HG03135 (cell line): ENCODE measurements around the gene MTX2.
A peak's percentile ranks its signal among the peaks of the same experiment; 100 is the strongest.
"Not testable (repeated sequence)": the region's sequence is repeated elsewhere in the genome, so short reads cannot be mapped to it uniquely, and the experiment has no call there.

Source experiments
- ATAC-seq: cut with Tn5 transposase; IDR thresholded peaks from one replicate; pipeline ENCODE4 v1.9.1; 2021; ENCODE audit warnings: mild to moderate bottlenecking, moderate library complexity; ENCODE audit not compliant: unreplicated experiment

The MTX2 gene

DNA sequence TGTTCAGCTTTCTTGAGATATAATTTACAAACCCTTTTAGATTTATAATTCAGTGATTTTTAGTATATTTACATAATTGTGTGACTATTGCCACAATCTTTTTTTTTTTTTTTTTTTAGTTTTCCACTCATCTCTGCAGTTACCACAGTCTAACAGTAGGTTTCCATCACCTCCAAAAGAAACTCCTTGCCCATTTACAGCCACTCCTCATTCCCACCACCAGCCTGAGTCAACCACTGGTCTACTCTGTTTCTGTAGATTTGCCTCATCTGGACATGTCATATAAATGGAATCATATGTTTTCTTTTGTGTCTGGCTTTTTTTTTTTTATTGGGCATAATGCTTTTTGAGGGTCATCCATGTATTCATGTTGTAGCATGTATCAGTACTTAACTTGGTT is 16.1 kb downstream of the MTX2 start:
- ATAC-seq: no peak

DNA sequence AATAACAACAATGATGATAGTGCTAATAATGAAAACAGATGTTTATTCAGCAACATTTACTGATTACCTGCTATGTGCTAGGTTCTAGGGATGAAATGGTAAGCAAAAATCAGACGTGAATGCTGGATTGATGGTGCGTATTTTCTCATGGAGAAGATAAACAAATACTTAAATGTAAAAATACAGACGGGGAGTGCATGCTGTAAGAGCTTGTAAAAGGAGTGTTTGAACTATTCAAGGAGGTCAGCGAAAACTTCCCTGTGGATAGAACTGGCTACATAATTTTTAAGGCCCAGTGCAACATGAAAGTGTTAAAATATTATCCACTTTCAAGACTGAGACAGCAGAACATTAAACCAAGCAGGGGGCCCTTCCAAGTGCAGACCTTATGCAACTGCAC is 22.1 kb downstream of the MTX2 start:
- no peak for ATAC-seq

- ATAC-seq: peak; percentile 85
Measured at GRCh38 chr2:176291809-176292283, 22.6 kb downstream of the MTX2 start.

GRCh38 chr2:176292608-176293007 is 23.4 kb downstream of the MTX2 start:
- no peak for ATAC-seq

- no peak for ATAC-seq
Measured at GRCh38 chr2:176293334-176293733, 24.1 kb downstream of the MTX2 start.

GRCh38 chr2:176297067-176297466 is 27.8 kb downstream of the MTX2 start:
- no peak for ATAC-seq

DNA sequence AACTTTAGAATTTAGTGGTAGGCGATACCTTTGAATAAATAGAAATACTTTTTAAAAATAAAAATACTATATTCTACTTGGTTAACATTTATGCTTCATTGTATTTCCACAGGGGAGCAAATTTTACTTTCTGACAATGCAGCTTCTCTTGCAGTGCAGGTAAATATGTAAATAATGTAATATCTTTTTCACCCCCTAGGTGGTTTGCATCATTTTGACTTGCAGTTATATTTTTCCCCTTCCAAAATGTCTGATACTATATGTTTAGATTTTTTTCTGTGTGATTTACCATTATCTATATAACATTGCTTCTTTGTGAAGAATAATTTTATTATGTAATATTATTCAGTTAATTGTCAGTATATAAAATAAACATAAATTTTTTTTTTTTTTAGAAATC is 28.5 kb downstream of the MTX2 start:
- no peak for ATAC-seq

GRCh38 chr2:176306020-176306419 is 36.8 kb downstream of the MTX2 start:
- not testable (repeated sequence) for ATAC-seq

GRCh38 chr2:176317199-176317598 is 48.0 kb downstream of the MTX2 start:
- no peak for ATAC-seq

- ATAC-seq: no peak
Measured at GRCh38 chr2:176317623-176318065, 48.4 kb downstream of the MTX2 start.

- ATAC-seq: no peak
Measured at GRCh38 chr2:176321916-176322315, 52.7 kb downstream of the MTX2 start.

GRCh38 chr2:176324862-176325261 is 55.6 kb downstream of the MTX2 start:
- ATAC-seq: no peak

DNA sequence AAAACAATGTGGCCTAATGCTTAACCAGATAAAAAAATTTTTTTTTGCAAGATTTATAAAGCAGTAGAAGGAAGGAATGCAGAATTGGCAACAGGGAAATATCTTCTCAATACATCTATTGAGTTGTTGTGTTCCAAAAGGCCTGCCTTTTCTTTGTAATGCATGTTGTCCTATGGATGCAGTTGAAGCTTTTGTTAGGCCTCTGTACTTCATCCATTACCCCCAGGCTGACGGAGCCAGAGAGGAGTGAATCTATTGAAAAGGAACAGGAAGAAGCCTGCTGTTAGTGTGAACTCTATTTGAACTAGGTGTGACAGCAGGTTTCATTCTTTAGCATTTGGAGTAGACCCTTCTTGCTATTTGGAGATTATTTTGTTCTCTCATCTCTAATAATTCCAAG is 56.5 kb downstream of the MTX2 start:
- no peak for ATAC-seq

DNA sequence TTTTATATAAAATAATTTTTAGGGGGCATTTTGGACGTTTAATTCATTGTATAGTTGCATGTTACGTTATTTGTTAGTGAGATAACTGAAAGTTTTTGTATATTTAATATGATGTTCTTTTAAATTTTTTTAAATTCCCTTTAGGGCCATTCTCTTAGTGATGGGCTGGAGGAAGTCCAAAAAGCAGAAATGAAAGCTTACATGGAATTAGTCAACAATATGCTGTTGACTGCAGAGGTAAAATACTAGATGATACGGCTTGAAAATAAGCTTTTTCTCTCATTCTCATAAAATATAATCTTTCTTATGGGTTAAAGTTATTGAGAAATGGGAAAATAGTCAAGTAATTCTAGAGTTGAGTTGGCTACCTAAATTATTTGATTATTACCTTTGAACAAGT is 58.9 kb downstream of the MTX2 start:
- ATAC-seq: no peak

DNA sequence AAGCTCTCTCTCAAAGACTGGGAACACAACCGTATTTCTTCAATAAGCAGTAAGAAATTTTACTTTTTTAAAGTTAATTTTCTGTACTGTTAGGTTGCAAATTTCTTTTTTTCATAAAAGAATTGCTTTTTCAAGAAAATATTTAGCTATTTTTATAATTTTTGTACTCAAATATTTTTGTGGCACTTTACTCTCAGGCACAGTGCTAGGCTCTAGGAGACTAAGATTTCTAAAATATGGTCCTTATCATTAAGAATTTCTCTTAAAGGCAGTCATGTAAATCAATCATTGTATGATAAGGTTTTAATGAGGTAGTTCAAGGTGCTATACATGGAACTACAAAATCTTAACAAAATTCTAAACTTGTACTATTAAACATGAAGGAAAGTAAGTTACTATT is 61.4 kb downstream of the MTX2 start:
- no peak for ATAC-seq

DNA sequence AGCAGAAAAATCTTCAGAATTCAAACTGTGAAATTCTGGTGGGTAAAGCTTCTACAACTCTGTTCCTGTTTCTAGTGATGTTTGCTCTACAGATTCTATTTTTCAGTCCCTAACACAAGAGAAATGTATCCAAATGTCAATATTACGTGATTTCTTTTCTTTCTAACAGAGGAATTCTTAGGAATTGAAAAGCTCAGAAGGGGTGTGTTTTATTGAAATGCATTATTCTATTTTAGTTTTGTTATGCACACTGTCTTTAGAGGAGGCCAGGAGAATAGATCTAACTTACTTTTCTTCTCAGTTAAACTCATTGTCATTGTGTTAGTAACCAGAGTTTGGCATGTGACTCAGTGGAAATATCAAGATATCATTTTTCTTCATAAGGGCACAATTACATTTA is 62.4 kb downstream of the MTX2 start:
- ATAC-seq: no peak

GRCh38 chr2:176334729-176335128 is 65.5 kb downstream of the MTX2 start:
- no peak for ATAC-seq

GRCh38 chr2:176338395-176338794 is 69.2 kb downstream of the MTX2 start:
- ATAC-seq: no peak

GRCh38 chr2:176339208-176339607 is 70.0 kb downstream of the MTX2 start:
- ATAC-seq: no peak

DNA sequence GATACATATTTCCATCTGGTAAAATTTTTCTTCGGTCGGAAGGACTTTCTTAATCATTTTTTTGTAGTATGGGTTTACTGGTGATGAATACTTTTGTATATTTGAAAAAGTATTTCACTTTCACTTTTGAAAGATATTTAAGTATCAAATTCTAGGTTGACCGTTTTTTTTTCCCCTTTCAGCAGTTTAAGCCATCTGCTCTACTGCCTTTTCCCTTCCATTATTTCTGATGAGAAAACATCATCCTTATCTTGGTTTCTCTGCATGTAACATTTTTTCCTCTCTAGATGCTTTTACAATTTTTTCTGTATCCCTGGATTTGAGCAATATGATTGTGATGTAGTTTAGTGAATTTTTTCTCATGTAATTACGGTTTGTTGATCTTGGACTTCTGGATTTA is 87.0 kb downstream of the MTX2 start:
- no peak for ATAC-seq

GRCh38 chr2:176364273-176364977 is 95.2 kb downstream of the MTX2 start:
- ATAC-seq: no peak

- ATAC-seq: no peak
Measured at GRCh38 chr2:176368349-176368748, 99.1 kb downstream of the MTX2 start.
